ENCODE results near the gene ITIH1. TPM values are rescaled to one million over a fixed set of nuclear protein-coding genes. Genes with fewer than 3 reads are reported as not detected.

ITIH1 gene
- total RNA-seq, 1 experiment from 2014 or later: 0.26 TPM

- TF ChIP-seq FOXJ3 (CRISPR knock-in tag; IDR thresholded peaks at IDR 0.05; ENCODE audit: borderline replicate concordance) (no peak), ZNF416 (CRISPR knock-in tag; IDR thresholded peaks at IDR 0.05) (no peak), CREM (CRISPR knock-in tag; IDR thresholded peaks at IDR 0.05) (no peak), E2F1 (CRISPR knock-in tag; IDR thresholded peaks at IDR 0.05) (no peak), HMGA2 (CRISPR knock-in tag; IDR thresholded peaks at IDR 0.05) (no peak)
Observed at GRCh38 chr3:52801839-52802238, 24.4 kb downstream of the ITIH1 start (continued).

GRCh38 chr3:52805270-52806039, 28.1 kb downstream of the ITIH1 start:
- peaks cover 3% of the 10 kb centered on the region for H3K27me3 Mint-ChIP-seq (ENCODE audit: low read depth)
- DNase-seq (ENCODE audit: low spot score) (no peak), ATAC-seq (no peak)
- H3K36me3 Mint-ChIP-seq: no peaks in the 10 kb centered on the region
- no peak overlapping the region for H3K4me3 Mint-ChIP-seq
- no peaks in the 10 kb centered on the region for H3K9me3 Mint-ChIP-seq
- ChIA-PET POLR2A (no interaction called here), CTCF (interaction anchor here (1.4 to 4.6 kb wide), 2 partner anchors 13 to 14 kb away, joined by 4 to 28 read pairs; no protein-coding TSS in a partner anchor)
- H3K4me1 Mint-ChIP-seq: no peaks in the 10 kb centered on the region
- H3K27ac Mint-ChIP-seq: no peak overlapping the region
- TF ChIP-seq EMX1 (CRISPR knock-in tag; IDR thresholded peaks at IDR 0.05): no peak
- no peak for TF ChIP-seq FOXJ3 (CRISPR knock-in tag; IDR thresholded peaks at IDR 0.05; ENCODE audit: borderline replicate concordance)
- no peak for TF ChIP-seq MYBL2 (CRISPR knock-in tag; IDR thresholded peaks at IDR 0.05)
- no peak for TF ChIP-seq NR1H2 (CRISPR knock-in tag; IDR thresholded peaks at IDR 0.05)
- TF ChIP-seq ELF4 (CRISPR knock-in tag; IDR thresholded peaks at IDR 0.05; ENCODE audit: low read depth): no peak
- TF ChIP-seq, protein P1, sequence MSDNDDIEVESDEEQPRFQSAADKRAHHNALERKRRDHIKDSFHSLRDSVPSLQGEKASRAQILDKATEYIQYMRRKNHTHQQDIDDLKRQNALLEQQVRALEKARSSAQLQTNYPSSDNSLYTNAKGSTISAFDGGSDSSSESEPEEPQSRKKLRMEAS (CRISPR knock-in tag; IDR thresholded peaks at IDR 0.05): no peak
- no peak for TF ChIP-seq GABPB1 (CRISPR knock-in tag; IDR thresholded peaks at IDR 0.05)
- no peak for TF ChIP-seq FOXP1 (CRISPR knock-in tag; IDR thresholded peaks at IDR 0.05; ENCODE audit: borderline replicate concordance)
- TF ChIP-seq, protein P2, sequence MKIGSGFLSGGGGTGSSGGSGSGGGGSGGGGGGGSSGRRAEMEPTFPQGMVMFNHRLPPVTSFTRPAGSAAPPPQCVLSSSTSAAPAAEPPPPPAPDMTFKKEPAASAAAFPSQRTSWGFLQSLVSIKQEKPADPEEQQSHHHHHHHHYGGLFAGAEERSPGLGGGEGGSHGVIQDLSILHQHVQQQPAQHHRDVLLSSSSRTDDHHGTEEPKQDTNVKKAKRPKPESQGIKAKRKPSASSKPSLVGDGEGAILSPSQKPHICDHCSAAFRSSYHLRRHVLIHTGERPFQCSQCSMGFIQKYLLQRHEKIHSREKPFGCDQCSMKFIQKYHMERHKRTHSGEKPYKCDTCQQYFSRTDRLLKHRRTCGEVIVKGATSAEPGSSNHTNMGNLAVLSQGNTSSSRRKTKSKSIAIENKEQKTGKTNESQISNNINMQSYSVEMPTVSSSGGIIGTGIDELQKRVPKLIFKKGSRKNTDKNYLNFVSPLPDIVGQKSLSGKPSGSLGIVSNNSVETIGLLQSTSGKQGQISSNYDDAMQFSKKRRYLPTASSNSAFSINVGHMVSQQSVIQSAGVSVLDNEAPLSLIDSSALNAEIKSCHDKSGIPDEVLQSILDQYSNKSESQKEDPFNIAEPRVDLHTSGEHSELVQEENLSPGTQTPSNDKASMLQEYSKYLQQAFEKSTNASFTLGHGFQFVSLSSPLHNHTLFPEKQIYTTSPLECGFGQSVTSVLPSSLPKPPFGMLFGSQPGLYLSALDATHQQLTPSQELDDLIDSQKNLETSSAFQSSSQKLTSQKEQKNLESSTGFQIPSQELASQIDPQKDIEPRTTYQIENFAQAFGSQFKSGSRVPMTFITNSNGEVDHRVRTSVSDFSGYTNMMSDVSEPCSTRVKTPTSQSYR (CRISPR knock-in tag; IDR thresholded peaks at IDR 0.05): no peak

- no peak overlapping the region for H3K27ac Mint-ChIP-seq
- TF ChIP-seq GABPB1 (CRISPR knock-in tag; IDR thresholded peaks at IDR 0.05): no peak
- no peak for TF ChIP-seq IRF2 (CRISPR knock-in tag; IDR thresholded peaks at IDR 0.05; ENCODE audit: borderline replicate concordance, low read depth)
- no peak for TF ChIP-seq NR3C1 (CRISPR knock-in tag; conservative IDR thresholded peaks at IDR 0.05; ENCODE audit: low read depth)
- TF ChIP-seq, protein P3, sequence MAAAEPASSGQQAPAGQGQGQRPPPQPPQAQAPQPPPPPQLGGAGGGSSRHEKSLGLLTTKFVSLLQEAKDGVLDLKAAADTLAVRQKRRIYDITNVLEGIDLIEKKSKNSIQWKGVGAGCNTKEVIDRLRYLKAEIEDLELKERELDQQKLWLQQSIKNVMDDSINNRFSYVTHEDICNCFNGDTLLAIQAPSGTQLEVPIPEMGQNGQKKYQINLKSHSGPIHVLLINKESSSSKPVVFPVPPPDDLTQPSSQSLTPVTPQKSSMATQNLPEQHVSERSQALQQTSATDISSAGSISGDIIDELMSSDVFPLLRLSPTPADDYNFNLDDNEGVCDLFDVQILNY (CRISPR knock-in tag; IDR thresholded peaks at IDR 0.05): no peak
- TF ChIP-seq, protein P4, sequence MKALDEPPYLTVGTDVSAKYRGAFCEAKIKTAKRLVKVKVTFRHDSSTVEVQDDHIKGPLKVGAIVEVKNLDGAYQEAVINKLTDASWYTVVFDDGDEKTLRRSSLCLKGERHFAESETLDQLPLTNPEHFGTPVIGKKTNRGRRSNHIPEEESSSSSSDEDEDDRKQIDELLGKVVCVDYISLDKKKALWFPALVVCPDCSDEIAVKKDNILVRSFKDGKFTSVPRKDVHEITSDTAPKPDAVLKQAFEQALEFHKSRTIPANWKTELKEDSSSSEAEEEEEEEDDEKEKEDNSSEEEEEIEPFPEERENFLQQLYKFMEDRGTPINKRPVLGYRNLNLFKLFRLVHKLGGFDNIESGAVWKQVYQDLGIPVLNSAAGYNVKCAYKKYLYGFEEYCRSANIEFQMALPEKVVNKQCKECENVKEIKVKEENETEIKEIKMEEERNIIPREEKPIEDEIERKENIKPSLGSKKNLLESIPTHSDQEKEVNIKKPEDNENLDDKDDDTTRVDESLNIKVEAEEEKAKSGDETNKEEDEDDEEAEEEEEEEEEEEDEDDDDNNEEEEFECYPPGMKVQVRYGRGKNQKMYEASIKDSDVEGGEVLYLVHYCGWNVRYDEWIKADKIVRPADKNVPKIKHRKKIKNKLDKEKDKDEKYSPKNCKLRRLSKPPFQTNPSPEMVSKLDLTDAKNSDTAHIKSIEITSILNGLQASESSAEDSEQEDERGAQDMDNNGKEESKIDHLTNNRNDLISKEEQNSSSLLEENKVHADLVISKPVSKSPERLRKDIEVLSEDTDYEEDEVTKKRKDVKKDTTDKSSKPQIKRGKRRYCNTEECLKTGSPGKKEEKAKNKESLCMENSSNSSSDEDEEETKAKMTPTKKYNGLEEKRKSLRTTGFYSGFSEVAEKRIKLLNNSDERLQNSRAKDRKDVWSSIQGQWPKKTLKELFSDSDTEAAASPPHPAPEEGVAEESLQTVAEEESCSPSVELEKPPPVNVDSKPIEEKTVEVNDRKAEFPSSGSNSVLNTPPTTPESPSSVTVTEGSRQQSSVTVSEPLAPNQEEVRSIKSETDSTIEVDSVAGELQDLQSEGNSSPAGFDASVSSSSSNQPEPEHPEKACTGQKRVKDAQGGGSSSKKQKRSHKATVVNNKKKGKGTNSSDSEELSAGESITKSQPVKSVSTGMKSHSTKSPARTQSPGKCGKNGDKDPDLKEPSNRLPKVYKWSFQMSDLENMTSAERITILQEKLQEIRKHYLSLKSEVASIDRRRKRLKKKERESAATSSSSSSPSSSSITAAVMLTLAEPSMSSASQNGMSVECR (CRISPR knock-in tag; IDR thresholded peaks at IDR 0.05; ENCODE audit: borderline replicate concordance): no peak
- no peak for TF ChIP-seq TCF7 (CRISPR knock-in tag; IDR thresholded peaks at IDR 0.05; ENCODE audit: low read depth)
- TF ChIP-seq JAZF1 (CRISPR knock-in tag; IDR thresholded peaks at IDR 0.05): no peak
- TF ChIP-seq CREM (CRISPR knock-in tag; IDR thresholded peaks at IDR 0.05): no peak
- TF ChIP-seq, protein P5, sequence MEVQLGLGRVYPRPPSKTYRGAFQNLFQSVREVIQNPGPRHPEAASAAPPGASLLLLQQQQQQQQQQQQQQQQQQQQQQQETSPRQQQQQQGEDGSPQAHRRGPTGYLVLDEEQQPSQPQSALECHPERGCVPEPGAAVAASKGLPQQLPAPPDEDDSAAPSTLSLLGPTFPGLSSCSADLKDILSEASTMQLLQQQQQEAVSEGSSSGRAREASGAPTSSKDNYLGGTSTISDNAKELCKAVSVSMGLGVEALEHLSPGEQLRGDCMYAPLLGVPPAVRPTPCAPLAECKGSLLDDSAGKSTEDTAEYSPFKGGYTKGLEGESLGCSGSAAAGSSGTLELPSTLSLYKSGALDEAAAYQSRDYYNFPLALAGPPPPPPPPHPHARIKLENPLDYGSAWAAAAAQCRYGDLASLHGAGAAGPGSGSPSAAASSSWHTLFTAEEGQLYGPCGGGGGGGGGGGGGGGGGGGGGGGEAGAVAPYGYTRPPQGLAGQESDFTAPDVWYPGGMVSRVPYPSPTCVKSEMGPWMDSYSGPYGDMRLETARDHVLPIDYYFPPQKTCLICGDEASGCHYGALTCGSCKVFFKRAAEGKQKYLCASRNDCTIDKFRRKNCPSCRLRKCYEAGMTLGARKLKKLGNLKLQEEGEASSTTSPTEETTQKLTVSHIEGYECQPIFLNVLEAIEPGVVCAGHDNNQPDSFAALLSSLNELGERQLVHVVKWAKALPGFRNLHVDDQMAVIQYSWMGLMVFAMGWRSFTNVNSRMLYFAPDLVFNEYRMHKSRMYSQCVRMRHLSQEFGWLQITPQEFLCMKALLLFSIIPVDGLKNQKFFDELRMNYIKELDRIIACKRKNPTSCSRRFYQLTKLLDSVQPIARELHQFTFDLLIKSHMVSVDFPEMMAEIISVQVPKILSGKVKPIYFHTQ (CRISPR knock-in tag; IDR thresholded peaks at IDR 0.05): no peak
- no peak for TF ChIP-seq HMGA2 (CRISPR knock-in tag; IDR thresholded peaks at IDR 0.05)
- TF ChIP-seq FOXJ3 (CRISPR knock-in tag; IDR thresholded peaks at IDR 0.05; ENCODE audit: borderline replicate concordance): no peak
Observed at GRCh38 chr3:52809149-52809548, 31.8 kb downstream of the ITIH1 start.

More at GRCh38 chr3:52809149-52809548, 31.8 kb downstream of the ITIH1 start:
- H3K9me3 Mint-ChIP-seq: no peaks in the 10 kb centered on the region
- DNase-seq (ENCODE audit: low spot score) (no peak), ATAC-seq (no peak)
- CTCF ChIA-PET: interaction anchor here (1.4 to 5.5 kb wide), 3 partner anchors 10 to 17 kb away, joined by 3 to 34 read pairs (median 28); no protein-coding TSS in a partner anchor
- no peaks in the 10 kb centered on the region for H3K36me3 Mint-ChIP-seq
- H3K4me1 Mint-ChIP-seq: no peaks in the 10 kb centered on the region
- H3K4me3 Mint-ChIP-seq: no peak overlapping the region
- POLR2A ChIA-PET: no interaction called here
- peaks cover 3% of the 10 kb centered on the region; the same call in 1 of the 2 replicates for H3K27me3 Mint-ChIP-seq (ENCODE audit: low read depth)

Measured in WTC11 (cell line).